Erythroblast (primary cell): ENCODE results near the gene C3orf49.

Source experiments
- GATA1 ChIP-seq: IDR thresholded peaks from 2 replicates; pipeline ENCODE4 v1.6.1; 2011; ENCODE audit warnings: low read depth, mild to moderate bottlenecking, control low read depth, low read length, moderate library complexity
- POLR2A ChIP-seq: IDR thresholded peaks from 2 replicates; pipeline ENCODE4 v1.6.1; 2011; ENCODE audit warnings: mild to moderate bottlenecking, low read length

- TF ChIP-seq POLR2A (no peak), GATA1 (no peak)
Observed at GRCh38 chr3:63842127-63842526, 23.0 kb downstream of the C3orf49 start.
